Measurements from ENCODE around the gene RBM24.

GRCh38 chr6:17293395-17293794, 12.2 kb downstream of the RBM24 start:
- TF ChIP-seq POLR2A (IDR thresholded peaks at IDR 0.05; ENCODE audit: low read depth, low read length) (no peak), CTCF (IDR thresholded peaks at IDR 0.05; ENCODE audit: extremely low read depth in 1 of 2, insufficient read depth in 1 of 2, low read depth in 1 of 2, low read length in 2 of 2) (no peak), JUN (IDR thresholded peaks at IDR 0.05; ENCODE audit: borderline replicate concordance, insufficient read depth, insufficient read length, low read depth) (no peak)

Measured in endothelial cell of umbilical vein (primary cell).